Epithelial cell of proximal tubule (primary cell): Measurements from ENCODE around the gene GM2A. TPM values are rescaled to one million over a fixed set of nuclear protein-coding genes. Genes with fewer than 3 reads are reported as not detected.
A peak's percentile ranks its signal among the peaks of the same experiment; 100 is the strongest.
"Not testable (repeated sequence)": the region's sequence is repeated elsewhere in the genome, so short reads cannot be mapped to it uniquely, and the experiment has no call there.

Source experiments
- DNase-seq: peaks from one replicate; pipeline ENCODE4 v3.0.0-alpha.2; 2011; ENCODE audit warnings: low read depth
- H3K4me3 ChIP-seq: 2 replicates; pipeline ENCODE4 v1.5.1; 2011; ENCODE audit warnings: low read depth, mild to moderate bottlenecking, low read length
- CTCF ChIP-seq: conservative IDR thresholded peaks from 2 replicates; pipeline ENCODE4 v1.5.1; 2012; ENCODE audit warnings: low read depth, mild to moderate bottlenecking, low read length
- total RNA-seq: library from RNA; depleted of rRNA; stranded (reverse); fragments of >200 nt; gene quantifications from 2 replicates; pipeline ENCODE4 v1.2.3, GENCODE V29; 2015

The GM2A gene
- total RNA-seq, 1 donor from 2014 or later, result 16.1 TPM

GRCh38 chr5:151236888-151237287 lies 16.1 kb upstream of the GM2A start:
- DNase-seq, result no peak
- H3K4me3 ChIP-seq, result no peak overlapping the region
- no peak for TF ChIP-seq CTCF

DNA sequence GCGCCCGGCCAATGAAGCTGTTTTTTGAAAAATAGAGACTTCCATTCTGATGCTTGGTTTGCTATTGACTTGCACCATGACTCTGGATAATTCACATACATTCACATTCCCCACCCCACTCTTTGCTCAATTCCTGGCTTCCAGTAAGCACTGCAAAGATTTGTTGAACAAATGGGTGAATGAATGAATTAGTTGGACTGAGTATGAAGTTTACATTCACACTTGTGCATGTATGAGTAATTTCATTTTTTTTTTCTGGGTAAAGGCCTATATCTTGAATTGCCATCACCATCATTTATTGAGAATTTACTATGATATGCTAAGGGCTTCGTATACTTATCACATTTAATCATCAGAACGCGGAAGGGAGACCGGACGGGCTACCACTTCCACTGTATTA lies 15.3 kb upstream of the GM2A start:
- no peak for TF ChIP-seq CTCF
- no peak for DNase-seq
- H3K4me3 ChIP-seq, result no peak overlapping the region

DNA sequence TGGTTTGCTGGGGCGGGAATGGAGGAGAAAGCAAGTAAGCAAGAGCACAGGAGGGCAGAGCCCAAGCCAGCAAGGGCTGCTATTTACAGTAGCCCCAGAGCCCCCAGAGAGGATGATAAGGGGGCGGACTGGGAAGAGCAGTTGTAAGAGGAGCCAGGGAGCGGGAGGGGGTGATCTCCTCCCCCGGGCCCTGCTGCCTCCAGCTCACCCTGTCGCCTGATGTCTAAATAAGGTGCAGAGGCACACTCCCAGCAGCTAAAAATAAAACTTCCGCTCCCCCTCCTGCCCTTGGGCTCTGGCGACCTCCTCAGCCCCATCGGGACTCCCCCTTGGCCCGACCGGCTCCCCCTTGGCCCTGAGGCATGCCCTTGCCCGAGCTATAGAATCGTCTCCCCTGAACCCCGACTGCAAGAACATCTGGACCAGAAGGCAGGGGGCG lies 14.7 kb upstream of the GM2A start:
- no peak for DNase-seq
- TF ChIP-seq CTCF, result no peak
- H3K4me3 ChIP-seq, result no peak overlapping the region

GRCh38 chr5:151239237-151239861 lies 13.6 kb upstream of the GM2A start:
- no peak for DNase-seq
- TF ChIP-seq CTCF, result peak; percentile 89
- H3K4me3 ChIP-seq, result no peak overlapping the region

DNA sequence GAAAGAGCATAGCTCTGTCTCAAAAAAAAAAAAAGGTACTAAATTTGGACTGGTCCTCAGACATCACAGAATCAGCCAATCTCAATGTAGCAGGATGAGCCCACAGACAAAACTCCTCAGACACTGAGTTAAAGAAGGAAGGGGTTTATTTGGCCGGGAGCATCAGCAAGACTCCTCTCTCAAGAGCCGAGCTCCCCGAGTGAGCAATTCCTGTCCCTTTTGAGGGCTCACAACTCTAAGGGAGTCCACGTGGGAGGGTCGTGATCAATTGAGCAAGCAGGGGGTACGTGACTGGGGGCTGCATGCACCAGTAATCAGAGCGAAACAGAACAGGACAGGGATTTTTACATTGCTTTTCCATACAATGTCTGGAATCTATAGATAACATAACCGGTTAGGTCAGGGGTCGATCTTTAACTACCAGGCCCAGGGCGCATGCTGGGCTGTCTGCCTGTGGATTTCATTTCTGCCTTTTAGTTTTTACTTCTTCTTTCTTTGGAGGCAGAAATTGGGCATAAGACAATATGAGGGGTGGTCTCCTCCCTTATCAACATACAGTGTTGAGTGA lies 12.6 kb upstream of the GM2A start:
- DNase-seq, result not testable (repeated sequence)

GRCh38 chr5:151240924-151241635 lies 11.9 kb upstream of the GM2A start:
- TF ChIP-seq CTCF, result no peak
- H3K4me3 ChIP-seq, result no peak overlapping the region
- no peak for DNase-seq

More for the DNA sequence above, 12.6 kb upstream of the GM2A start:
- not testable (repeated sequence) for H3K4me3 ChIP-seq

- TF ChIP-seq CTCF, result no peak
- DNase-seq, result no peak
Observed at GRCh38 chr5:151243127-151243526, 9.9 kb upstream of the GM2A start.

More at GRCh38 chr5:151243127-151243526, 9.9 kb upstream of the GM2A start:
- no peak overlapping the region for H3K4me3 ChIP-seq
